H1 (cell line): Measurements from ENCODE around the gene RCL1. TPM values are rescaled to one million over a fixed set of nuclear protein-coding genes. Genes with fewer than 3 reads are reported as not detected.

Experiments
- KDM5A ChIP-seq: fragments of 200-600 bp; IDR thresholded peaks from 2 replicates; pipeline ENCODE4 v1.7.1; 2012; ENCODE audit warnings: mild to moderate bottlenecking, low read length, inconsistent platforms, mixed read lengths
- RXRA ChIP-seq: IDR thresholded peaks from 2 replicates; pipeline ENCODE4 v1.6.1; 2011; ENCODE audit warnings: low read depth, mild to moderate bottlenecking, low read length, moderate library complexity; ENCODE audit not compliant: insufficient read depth
- SP2 ChIP-seq: IDR thresholded peaks from 2 replicates; pipeline ENCODE4 v1.6.1; 2012; ENCODE audit warnings: mild to moderate bottlenecking, low read length, inconsistent platforms
- polyA plus RNA-seq, 7 experiments: library from polyadenylated mRNA; depleted of rRNA in 3 of 7; stranded (reverse) in 5 of 7; unstranded in 2 of 7; fragments of >200 nt in 5 of 7; fragments of 200-250 nt in 2 of 7; gene quantifications; 1 replicate in 5 of 7; 2 replicates in 1 of 7; 4 replicates in 1 of 7; pipeline versions ENCODE4 v1.2.1 to v1.2.3, GENCODE V29; 2011 to 2013; ENCODE audit warnings: missing spikeins in 2 of 7, mixed read lengths in 2 of 7
- total RNA-seq: library from RNA; stranded (reverse); fragmentation: NEBNext Ultra II Directional; extraction: Animal tissue kit (Norgen Biotek cat#: 25700); gene quantifications from 2 replicates; pipeline ENCODE4 v1.2.1, GENCODE V29; 2021
- TF ChIP-seq, protein P1 (sequence below): IDR thresholded peaks from 2 replicates; pipeline ENCODE4 v1.6.1; 2011; ENCODE audit warnings: low read depth, mild to moderate bottlenecking, low read length; ENCODE audit not compliant: insufficient read depth

The RCL1 gene
- total and polyA plus RNA-seq, 2 of the 8 experiments (the other 6 are each of a cell fraction or from before 2014, with no cell fraction given): 21.0 to 29.5 TPM

DNA sequence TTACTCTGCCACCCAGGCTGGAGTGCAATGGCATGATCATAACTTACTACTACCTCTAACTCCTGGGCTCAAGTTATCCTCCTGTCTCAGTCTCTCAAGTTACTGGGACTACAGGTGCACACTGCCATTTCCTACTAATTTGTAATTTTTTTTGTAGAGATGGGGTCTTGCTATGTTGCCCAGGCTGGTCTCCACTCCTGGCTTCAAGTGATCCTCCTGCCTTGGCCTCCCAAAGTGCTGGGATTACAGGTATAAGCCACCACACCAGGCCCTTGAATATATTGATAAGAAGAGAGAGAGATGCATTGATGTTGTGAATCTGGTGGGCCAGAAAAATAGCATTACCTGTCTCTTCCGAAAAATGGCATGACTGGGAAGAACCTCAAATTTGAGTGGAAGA, 21.0 kb upstream of the RCL1 start (continued):
- TF ChIP-seq, protein P1, sequence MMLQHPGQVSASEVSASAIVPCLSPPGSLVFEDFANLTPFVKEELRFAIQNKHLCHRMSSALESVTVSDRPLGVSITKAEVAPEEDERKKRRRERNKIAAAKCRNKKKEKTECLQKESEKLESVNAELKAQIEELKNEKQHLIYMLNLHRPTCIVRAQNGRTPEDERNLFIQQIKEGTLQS: no peak
- TF ChIP-seq SP2 (no peak), RXRA (no peak), KDM5A (no peak)
